ENCODE measurements around the gene ABTB2.

Gene ABTB2

DNA sequence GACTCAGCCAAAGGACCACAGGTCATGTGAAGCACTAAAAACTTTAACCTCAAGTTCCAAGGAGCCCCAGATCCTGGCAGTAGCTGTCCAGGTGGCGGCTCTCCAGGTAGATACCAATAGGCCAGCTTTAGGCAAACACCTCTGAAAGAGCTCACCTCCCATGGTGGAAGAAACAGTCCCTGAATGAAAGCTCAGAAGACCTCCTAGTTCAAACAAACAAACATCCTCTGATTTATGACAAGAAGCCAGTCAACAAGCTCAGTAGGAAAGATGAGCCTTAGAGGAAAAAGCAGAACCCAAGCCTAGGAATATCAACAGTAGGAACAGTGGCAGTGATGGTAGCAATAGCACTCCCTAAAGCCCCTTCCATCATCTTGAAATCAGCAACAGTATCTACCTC is 17.2 kb downstream of the ABTB2 start:
- DNase-seq: no peak

DNA sequence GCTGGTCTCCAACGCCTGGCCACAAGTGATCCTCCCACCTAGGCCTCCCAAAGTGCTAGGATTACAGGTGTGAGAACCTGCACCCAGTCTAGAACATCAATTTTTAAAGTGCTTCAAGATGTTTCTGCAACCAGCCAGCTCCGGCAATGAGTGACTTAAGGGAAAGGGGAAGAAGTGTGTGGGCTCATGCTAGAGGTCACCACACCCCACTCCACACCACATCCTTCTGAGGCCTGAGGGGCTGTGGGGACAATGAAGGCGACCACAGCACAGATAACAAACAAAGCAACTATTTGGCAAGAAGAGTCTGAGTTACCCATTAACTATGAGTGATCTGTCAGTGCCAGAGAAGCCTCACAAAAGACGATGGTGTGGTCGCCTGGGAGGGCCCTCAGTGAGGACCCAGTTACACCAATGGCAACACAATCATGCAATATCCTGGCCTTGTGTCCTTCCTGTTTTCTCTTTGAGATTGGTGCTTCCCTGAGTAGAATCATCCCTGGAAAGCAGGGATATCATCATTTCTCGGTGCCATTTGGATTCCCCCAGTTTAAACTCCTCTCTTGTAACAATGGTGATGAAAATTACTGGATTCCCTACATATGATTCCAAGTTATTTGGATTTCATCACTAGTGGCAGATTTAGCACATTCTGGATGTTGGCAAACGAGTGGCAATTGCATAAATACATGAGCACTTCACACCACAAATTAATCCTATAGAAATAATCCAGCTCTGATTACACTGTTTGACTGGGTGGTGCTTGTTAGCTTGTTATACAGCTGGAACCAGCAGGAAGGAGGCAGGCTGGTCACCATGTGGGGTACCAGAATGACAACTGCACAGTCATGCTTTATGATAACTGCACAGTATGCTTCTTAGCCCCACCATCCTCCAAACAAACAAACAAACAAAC is 18.4 kb downstream of the ABTB2 start:
- no peak for DNase-seq

DNA sequence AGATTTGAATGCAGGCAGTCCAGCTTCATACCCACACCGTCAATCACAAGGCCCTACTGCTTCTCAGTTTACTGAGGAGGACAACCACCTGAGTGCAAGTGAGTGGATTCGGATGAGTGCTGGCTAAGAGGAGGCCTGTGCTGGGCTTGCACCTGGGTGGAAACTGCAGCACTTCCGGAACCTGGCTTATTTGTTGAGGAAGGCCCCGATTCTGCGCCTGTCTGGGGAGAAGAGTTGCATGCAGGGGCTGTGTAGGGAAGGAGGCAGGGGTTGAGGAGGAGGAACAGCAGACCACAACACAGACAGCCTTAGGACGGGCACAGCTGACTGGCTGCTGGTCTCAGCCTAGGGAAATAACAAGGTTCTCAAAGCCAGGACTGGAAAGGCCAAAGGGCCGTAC is 20.8 kb downstream of the ABTB2 start:
- no peak for DNase-seq

DNA sequence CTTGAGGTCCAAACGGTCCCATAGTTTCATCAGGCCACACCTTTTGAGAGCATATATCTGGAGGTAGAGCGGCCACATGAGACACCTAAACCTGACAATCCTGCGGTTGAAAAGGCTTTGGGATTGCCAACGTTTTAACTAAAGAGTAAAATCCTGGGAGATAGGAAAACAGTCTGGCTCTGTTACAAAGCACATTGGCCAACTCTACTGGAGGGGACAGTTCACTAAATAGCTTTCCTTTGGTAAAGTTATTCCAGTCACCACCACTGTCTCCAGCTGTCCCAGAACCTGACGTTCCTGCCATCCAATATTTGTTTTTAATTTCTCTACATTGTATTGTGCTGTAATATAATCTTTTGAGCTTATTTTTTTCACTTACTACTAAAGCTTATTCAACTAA is 22.0 kb downstream of the ABTB2 start:
- no peak for DNase-seq

DNA sequence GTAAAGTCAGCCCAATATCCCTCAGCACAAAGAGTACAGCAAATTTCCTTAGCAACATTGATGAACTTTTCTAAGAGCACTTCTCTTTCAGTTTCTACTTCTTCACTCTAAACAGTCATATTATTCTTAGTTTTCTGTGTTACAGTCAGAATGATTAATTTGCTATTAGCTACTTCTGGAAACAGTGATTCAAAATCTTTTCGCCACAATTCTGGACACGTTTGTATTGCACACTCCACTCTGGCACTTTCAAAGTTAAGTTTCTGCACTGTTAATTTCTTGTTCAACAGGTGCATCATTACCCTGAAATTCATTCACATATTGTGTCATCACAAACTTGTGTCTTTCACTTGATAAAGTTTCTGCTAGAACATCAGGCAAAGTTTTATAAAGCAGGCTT is 22.5 kb downstream of the ABTB2 start:
- DNase-seq: no peak

DNA sequence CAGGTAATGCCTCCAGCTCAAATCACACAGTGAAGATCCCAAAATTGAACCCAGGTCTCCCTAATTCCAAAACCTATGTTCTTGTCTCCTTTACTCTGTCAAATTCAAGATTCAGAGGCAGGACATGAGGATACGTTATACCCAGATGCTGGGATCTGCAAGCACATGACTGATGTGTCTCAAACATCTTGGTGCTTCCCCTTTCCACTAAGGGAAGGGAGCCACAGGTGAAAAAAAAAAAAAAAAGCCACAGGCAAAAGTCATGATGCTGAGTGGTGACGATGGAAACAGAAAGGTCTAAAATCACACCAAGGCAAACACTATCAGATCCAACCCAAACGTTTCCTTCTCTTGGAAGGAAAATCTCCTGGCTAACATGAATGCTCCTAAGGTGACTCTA is 24.0 kb downstream of the ABTB2 start:
- no peak for DNase-seq

DNA sequence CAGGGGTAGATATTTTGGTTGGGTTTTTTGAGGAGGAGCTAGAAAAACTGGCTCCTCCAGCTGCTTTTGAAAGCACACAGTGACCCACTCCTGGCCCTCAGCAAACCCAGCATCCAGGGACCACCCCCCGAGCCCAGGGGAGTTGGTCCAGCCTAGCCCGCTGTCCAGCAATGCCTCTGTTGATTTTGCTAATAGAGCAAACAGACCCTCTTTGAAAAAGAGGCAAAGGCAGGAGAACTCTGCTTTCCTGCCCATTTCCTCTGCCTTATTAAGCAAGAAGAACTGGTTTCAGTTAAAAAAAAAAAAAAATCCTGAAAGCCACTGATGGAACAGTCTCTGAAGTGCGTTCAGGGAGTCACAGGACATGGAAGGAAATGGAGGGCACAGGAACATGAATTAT is 25.3 kb downstream of the ABTB2 start:
- DNase-seq: no peak

DNA sequence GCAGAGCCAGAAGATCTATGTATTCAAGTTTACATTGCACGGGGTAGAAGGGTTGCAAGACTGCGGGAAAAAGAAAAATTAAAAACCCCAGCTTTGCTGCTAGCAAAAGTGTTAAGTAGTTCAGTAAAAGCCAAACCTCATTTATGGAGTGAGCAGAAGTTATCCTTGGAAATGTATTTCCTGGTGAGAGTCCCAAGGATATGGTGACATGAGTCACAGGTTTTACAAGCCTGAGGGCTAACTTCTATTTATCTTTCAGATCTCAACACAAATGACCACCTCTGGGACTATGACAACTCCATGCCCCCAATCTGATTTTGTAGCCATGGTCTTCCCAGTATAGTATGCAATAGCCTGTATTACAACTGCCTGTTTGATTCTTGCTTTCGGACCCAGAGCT is 26.1 kb downstream of the ABTB2 start:
- no peak for DNase-seq

DNA sequence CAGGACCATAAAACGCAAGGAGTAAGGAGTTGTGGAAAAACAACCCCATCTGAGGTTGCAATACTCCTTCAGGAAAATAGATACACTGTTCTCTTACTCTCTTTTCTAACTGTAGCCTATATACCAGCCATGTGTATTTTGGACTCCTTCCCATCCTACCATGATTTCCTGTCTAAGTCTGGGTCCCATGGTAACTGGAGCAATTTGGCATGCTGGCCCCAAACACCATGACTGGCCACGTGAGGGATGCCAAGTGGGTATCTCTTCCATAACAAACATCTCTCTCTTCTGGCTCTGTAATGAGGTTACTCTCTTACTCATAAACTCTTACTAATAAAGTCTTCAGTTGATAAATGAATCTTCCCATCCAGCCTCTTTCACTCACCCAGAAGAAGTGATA is 26.5 kb downstream of the ABTB2 start:
- no peak for DNase-seq

DNA sequence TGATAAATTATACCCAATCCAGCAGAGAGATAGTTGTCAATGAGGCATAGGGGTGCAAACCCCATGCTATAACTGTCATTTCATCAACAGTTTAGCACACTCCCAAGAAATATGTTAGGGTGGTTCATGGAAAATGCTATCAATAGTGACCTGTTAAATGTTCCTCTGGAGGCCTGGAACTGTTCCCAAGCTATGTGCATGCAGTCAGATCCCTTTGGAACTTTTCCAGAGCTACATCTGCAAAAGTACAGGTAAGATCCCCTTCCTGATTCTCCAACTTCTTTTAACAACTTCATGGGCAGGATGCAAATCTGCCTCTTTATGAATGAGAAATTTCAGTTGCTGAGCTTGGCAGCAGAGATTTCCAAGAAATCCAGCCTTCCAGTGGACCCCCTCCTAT is 27.2 kb downstream of the ABTB2 start:
- no peak for DNase-seq

DNA sequence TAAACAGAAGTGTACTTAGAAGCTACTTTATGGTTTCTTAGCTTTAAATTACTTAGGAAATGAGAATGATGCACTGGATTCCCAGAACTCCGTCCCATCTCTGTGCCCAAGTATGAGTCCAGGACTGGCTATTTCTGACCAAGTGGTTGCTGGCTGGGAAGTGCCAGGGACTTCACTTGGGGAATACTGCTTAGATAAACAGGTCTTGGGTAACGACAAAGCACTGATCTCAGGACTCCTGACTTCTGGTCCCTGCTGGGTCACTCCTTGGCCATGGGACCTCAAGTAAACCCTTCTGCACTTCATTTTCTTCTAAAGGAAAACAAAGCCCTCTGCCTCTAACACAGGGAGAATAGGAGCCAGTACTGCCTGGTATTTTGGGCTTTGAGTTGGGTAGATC is 27.9 kb downstream of the ABTB2 start:
- DNase-seq: no peak

DNA sequence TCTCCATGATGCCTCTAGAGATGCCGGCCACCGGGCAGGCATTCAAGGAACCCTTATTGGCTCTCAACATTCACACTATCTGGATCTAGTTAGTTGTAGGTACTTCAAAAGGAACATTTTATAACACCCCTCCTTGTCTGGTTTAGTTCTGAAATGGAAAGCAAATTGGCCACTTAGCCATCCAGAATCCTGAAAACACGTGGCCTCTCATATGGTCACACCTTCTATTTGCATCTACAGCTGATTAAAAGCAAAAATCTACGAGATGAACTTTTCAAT is 29.2 kb downstream of the ABTB2 start:
- DNase-seq: no peak

DNA sequence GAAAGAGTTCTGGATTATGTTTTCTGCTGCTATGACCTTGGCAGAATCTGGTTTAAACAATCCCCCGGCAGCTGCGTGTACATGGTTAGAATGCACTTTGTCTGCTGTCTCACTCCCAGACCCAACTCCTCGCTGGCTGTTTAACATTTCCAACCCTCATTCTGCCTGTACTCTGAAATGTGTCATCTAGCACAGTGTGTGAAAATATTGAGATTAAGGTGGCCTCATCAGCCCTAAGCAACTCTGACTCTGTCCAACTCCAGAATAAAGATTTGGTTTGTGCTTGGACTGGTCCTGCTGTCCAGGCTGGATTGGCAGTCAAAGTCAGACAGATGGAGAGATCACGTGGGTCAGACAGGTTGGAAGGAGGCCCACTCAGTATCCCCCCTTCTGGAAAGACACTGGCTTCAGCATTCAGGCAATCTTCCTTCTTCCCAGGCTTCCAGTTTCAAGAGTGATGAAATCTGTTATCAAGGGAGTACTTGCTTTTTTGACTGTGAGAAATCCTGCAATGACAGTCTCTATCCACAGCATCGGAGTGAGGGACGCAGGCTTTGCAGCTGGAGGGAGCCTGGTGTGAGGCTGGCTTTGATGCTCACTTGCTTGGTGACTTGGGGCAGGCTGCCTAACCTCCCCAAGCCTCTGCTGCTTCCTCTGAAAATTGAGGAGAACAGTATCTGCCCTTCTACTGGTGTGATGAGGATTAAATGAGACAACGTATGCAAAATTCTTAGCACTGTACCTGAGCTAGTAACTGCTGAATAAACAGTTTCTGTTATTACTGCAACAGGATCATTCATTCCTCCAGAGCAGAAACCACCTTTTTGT is 29.8 kb downstream of the ABTB2 start:
- DNase-seq: no peak

DNA sequence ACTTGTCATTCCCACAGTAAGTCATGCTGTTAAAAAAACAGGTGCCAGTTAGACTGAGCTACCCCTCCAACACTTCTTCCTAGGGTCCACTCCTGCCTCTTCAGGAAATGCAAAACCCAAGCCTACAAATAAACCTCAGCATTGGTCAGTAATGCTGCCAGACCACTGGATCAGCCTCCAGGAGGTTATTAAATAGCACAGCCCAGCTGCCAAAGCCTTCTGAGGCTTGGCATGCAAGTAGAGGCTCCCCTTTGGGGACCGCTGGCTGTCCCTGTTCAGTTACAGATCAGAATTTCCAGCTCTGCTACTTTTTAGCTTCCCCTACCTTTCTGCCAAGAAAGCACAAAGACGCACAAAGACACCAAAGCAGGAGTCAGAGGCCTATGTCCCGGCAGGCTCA is 33.3 kb downstream of the ABTB2 start:
- DNase-seq: no peak

DNA sequence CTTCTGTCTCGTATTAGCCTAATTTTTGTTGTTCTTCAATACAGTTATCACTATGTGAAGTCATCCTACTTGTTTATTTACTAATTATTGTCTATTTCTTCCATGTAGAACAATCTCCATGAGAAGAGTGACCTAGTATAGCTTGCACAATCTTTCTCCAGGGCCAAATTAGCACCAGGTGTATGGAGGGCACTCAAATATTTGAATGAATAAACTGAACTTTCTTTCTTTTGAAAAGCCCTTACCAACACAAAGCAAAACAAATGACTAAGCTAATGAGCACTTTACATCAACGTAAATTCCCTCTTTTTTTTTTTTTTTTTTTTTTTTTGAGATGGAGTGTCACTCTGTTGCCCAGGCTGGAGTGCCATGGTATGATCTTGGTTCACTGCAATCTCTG is 34.2 kb downstream of the ABTB2 start:
- no peak for DNase-seq

DNA sequence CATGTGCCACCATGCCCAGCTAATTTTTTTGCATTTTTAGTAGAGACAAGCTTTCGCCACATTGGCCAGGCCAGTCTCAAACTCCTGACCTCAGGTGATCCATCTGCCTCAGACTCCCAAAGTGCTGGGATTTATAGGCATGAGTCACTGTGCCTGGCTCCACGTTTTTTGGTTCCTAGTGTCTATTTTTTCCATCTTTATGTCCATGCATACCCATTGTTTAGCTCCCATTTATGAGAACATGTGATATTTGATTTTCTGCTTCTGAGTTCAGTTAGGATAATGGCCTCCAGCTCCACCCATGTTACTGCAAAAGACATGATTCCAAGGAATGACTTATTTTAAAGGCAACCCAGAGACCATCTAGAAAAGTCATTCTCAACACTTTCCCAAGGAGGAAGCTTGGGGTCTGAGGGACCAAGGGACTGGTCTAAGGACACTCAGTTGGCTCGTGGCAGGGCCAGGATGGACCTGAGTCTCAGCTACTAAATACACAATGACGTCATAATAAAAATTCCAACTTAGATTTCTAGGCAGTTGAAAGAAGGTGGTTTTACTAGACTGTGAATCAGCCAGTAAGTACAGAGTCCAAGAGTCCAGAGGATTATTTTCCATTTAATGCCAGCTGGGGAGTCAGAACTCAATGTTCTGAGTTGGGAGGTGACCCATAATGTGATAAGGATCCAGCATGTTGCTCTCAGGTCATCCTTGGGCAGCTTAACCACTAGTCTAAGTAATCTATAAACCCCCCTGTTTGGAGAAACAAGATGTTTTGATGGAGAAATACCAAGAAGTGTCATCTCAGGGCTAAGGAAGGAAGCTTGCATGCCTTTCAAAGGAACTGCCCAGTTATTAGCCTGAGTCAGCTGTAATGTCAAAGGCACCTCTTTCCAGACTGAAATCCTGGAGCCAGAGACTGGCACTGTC is 39.4 kb downstream of the ABTB2 start:
- no peak for DNase-seq

DNA sequence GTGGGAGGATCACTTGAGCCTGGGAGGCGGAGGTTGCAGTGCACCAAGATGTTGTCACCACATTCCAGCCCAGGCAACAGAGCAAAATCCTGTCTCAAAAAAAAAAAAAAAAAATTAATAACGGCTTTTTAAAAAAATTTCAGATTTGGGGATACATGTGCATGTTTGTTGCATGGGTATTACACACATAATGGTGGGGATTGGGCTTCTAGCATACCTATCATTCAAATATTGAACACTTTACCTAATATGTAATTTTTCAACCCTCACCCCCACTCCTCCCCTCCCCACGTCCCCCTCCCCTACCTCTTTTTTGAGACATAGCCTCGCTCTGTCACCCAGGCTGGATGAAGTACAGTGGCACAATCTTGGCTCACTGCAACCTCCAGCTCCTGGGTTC is 40.1 kb downstream of the ABTB2 start:
- no peak for DNase-seq

DNA sequence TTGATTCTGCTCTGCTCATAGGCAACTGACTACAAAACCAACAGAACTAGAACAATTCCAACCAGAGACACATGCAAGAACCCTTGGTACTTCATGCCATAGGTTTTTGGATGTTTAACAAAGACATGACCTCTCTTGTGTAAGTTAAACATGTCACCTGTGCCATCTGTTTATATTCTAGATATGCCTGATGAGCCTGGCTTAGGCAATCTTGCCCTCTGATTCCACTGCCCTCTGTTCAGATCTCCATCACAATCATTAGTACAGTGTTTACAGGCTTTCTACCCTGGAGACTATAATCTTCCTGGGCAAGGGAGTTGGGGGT is 40.8 kb downstream of the ABTB2 start:
- no peak for DNase-seq

DNA sequence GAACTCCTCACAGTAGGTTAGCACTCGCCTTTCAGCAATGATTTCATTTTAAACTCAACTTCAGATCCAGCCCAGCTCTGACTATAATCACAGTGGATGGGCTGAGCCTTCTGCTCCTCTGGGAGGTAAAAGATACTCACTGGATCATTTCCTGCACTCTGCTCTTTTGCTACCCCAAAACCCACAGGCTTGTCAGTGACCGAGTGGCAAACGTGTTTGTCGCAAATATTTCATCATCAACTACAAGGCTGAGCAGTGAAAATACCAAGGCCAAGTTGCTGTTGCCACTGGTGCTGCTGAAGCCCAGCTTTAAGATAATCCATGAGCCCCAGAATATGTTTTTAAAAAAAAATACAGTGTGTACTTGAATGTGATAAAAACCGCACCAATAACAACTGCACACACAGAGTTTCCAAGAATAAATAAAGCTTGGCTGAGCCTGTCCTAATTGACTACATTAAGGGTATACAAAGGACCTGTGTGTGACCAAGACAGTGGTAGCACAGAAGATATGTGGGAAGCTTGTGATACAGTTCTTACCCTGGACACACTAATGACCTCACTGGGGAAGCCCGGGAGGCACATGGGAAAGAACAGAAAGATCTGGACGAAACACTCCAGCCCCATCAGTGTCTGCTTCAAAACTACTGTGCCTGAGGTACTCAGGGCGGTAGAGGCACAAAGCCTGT is 41.3 kb downstream of the ABTB2 start:
- no peak for DNase-seq

DNA sequence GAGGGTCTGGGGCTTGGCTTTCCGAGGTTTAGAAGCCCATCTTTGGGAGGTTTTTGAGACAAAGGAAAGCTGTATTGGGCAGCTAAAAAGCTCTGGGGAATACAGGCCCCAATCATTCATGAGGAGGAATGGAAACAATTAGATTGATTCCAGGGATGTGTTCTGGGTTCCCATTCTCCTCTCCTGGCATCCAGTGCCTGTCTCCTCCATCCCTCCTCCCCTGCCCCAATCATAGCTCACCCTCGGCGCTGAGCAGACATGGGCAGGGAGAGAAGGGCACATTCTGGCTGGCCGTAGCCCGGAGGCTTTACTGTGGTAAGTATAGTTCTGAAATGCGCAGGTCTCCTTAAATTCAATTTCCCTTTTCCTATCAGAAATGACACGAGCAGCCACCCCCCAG is 42.4 kb downstream of the ABTB2 start:
- no peak for DNase-seq

DNA sequence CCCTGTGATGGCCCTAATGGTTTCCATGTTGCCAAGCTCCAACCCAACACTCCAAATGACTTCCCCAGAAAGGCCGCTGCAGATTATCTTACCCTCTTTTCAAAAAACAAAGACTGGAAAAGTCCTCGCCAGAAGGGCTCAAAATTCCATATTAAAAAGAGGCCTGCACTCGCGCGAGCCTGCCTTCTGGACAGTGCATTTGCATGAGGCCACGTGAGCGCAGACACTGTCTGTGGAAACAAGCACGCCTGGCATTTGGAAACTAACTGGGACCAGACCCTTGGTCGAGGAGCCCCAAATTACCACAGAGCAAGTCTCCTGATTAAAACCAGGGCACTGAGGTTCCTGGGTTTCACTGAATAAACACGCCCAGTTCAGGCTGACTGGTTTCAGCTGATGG is 42.9 kb downstream of the ABTB2 start:
- DNase-seq: no peak

DNA sequence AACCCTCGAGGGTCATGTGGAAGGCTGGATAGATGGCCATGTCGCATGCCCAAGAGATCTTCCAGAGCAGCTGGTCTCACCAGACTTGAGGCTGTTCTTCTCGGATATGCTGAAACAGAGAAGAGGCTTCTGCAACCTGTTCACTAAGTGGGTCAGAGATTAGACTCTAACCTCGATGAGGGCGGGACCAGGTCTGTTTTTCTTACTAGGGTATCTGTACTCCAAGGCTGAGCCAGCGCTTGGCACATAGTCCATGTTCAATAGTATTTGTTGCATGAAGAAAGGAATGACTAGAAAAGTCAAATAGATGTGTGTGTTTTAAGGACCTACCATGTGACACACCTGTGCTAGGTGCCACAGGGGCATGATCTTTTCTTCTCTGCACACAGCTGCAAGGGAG is 43.6 kb downstream of the ABTB2 start:
- DNase-seq: no peak

DNA sequence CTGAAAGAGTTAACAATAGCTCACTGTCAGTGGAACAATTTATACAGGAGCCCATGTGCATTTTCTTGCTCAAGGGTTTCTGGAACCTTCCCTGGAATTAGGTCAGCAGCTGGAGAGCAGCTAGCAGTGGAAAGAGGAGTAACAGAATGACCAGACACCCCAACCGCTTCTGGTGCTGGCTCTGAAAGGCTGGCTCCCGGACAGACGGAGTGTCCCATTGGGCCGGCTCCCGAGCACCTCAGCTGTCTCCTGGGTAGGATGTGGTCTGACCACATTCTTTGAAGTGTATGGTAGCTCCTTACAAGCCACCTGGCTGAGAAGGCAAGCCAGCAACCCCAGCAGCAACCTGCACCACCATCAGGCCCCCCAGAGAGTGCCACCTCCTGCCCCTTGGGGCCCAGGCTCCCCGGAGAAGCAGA is 44.7 kb downstream of the ABTB2 start:
- DNase-seq: no peak
